ENCODE measurements around the gene NDUFA6.

The NDUFA6 gene

GRCh38 chr22:42056757-42057511, 33.6 kb downstream of the NDUFA6 start:
- H3K4me1 ChIP-seq = no peaks in the 10 kb centered on the region
- no peaks in the 10 kb centered on the region for H3K27me3 ChIP-seq (ENCODE audit: low read depth)
- in situ Hi-C loops (cut with MboI; ENCODE audit: low sequenced_read_pairs) = no loop called here
- no peak overlapping the region for H3K4me3 ChIP-seq
- peaks cover 18% of the 10 kb centered on the region for H3K36me3 ChIP-seq (replicated peaks)
- no peak for DNase-seq (ENCODE audit: low spot score in 2 of 2)
- peaks cover 5% of the 10 kb centered on the region; the same call in 1 of the 2 replicates for H3K9me3 ChIP-seq

GRCh38 chr22:42052765-42053164, 37.8 kb downstream of the NDUFA6 start:
- H3K9me3 ChIP-seq = peaks cover 3% of the 10 kb centered on the region; the same call in 1 of the 2 replicates
- in situ Hi-C loops (cut with MboI; ENCODE audit: low sequenced_read_pairs) = no loop called here

GRCh38 chr22:42050641-42051180, 39.9 kb downstream of the NDUFA6 start:
- H3K27me3 ChIP-seq (ENCODE audit: low read depth) = no peaks in the 10 kb centered on the region
- H3K4me1 ChIP-seq = no peaks in the 10 kb centered on the region
- no peaks in the 10 kb centered on the region for H3K9me3 ChIP-seq
- in situ Hi-C loops (cut with MboI; ENCODE audit: low sequenced_read_pairs) = no loop called here
- no peak for DNase-seq (ENCODE audit: low spot score in 2 of 2)
- H3K4me3 ChIP-seq = no peak overlapping the region
- H3K36me3 ChIP-seq (replicated peaks) = no peaks in the 10 kb centered on the region

More at GRCh38 chr22:42052765-42053164, 37.8 kb downstream of the NDUFA6 start:
- Histone ChIP-seq H3K4me1 (no peaks in the 10 kb centered on the region), H3K27me3 (ENCODE audit: low read depth) (no peaks in the 10 kb centered on the region), H3K36me3 (replicated peaks) (no peaks in the 10 kb centered on the region), H3K4me3 (no peak overlapping the region)
- no peak for DNase-seq (ENCODE audit: low spot score in 2 of 2)

- H3K27me3 ChIP-seq (ENCODE audit: low read depth) = no peaks in the 10 kb centered on the region
- H3K4me1 ChIP-seq = no peaks in the 10 kb centered on the region
- H3K36me3 ChIP-seq (replicated peaks) = no peaks in the 10 kb centered on the region
- H3K9me3 ChIP-seq = peaks cover 8% of the 10 kb centered on the region
- no peak for DNase-seq (ENCODE audit: low spot score in 2 of 2)
- in situ Hi-C loops (cut with MboI; ENCODE audit: low sequenced_read_pairs) = no loop called here
- H3K4me3 ChIP-seq = no peak overlapping the region
Observed at GRCh38 chr22:42041784-42042183, 48.8 kb downstream of the NDUFA6 start.

GRCh38 chr22:42039271-42039670, 51.3 kb downstream of the NDUFA6 start:
- Histone ChIP-seq H3K4me1 (no peaks in the 10 kb centered on the region; the same call in 1 of the 2 replicates), H3K4me3 (no peak overlapping the region), H3K9me3 (peaks cover 8% of the 10 kb centered on the region), H3K36me3 (replicated peaks) (no peaks in the 10 kb centered on the region), H3K27me3 (ENCODE audit: low read depth) (no peaks in the 10 kb centered on the region)
- DNase-seq (ENCODE audit: low spot score in 2 of 2) = no peak
- in situ Hi-C loops (cut with MboI; ENCODE audit: low sequenced_read_pairs) = no loop called here
